CD14-positive monocyte (primary cell): ENCODE results near the gene SLC25A46. TPM values are rescaled to one million over a fixed set of nuclear protein-coding genes. Genes with fewer than 3 reads are reported as not detected.

Experiments used
- DNase-seq, 3 donors: peaks; one replicate each; pipeline ENCODE4 v3.0.0-alpha.2; 2011 to 2022
- H2AFZ ChIP-seq: 2 replicates; pipeline ENCODE4 v1.6.0; 2012; ENCODE audit warnings: mild to moderate bottlenecking, low read depth, low read length, inconsistent platforms; ENCODE audit not compliant: insufficient read depth, poor library complexity, severe bottlenecking
- H3K27ac ChIP-seq, 2 donors: 1 replicate in 1 of 2; 2 replicates in 1 of 2; pipeline ENCODE4 v1.5.1; 2012 to 2013; ENCODE audit warnings: low read length in 2 of 2, control low read depth in 1 of 2, inconsistent platforms in 1 of 2, low read depth in 1 of 2, mild to moderate bottlenecking in 1 of 2
- H3K27me3 ChIP-seq, 2 donors: one replicate each; pipeline versions ENCODE4 v1.6.0 to v1.6.1; 2011 to 2013; ENCODE audit warnings: low read length in 2 of 2; ENCODE audit not compliant: control insufficient read depth in 2 of 2, insufficient read depth in 2 of 2
- H3K36me3 ChIP-seq, 2 donors: replicated peaks in 1 of 2; 1 replicate in 1 of 2; 2 replicates in 1 of 2; pipeline versions ENCODE4 v1.5.1 to v1.6.1; 2012 to 2013; ENCODE audit warnings: low read length in 2 of 2, control low read depth in 1 of 2, inconsistent platforms in 1 of 2, mild to moderate bottlenecking in 1 of 2; ENCODE audit not compliant: insufficient read depth in 2 of 2, control insufficient read depth in 1 of 2
- H3K4me1 ChIP-seq, 2 donors: 1 replicate in 1 of 2; 2 replicates in 1 of 2; pipeline versions ENCODE4 v1.5.1 to v1.6.1; 2012 to 2013; ENCODE audit warnings: low read length in 2 of 2, control low read depth in 1 of 2, inconsistent platforms in 1 of 2, mild to moderate bottlenecking in 1 of 2, moderate library complexity in 1 of 2; ENCODE audit not compliant: insufficient read depth in 2 of 2, control insufficient read depth in 1 of 2
- H3K4me2 ChIP-seq: replicated peaks from 2 replicates; pipeline ENCODE3; 2012; ENCODE audit warnings: low read length, moderate library complexity, mild to moderate bottlenecking; ENCODE audit not compliant: poor library complexity, severe bottlenecking; ENCODE audit errors: extremely low read depth
- H3K4me3 ChIP-seq, 3 experiments: fragments of 200-600 bp in 1 of 3; sonication (generic) in 1 of 3; replicated peaks in 1 of 3; 1 replicate in 2 of 3; 2 replicates in 1 of 3; pipeline ENCODE4 v1.5.1; 2011 to 2013; ENCODE audit warnings: low read length in 3 of 3, mild to moderate bottlenecking in 3 of 3, control low read depth in 2 of 3, low read depth in 2 of 3, inconsistent platforms in 1 of 3, moderate library complexity in 1 of 3
- H3K79me2 ChIP-seq: 2 replicates; pipeline ENCODE4 v1.6.0; 2012; ENCODE audit warnings: mild to moderate bottlenecking, control low read depth, inconsistent platforms, low read length, moderate library complexity; ENCODE audit not compliant: insufficient read depth
- H3K9ac ChIP-seq: 2 replicates; pipeline ENCODE4 v1.6.0; 2017; ENCODE audit warnings: low read length, mild to moderate bottlenecking; ENCODE audit not compliant: insufficient read depth, poor library complexity, severe bottlenecking
- H3K9me3 ChIP-seq, 2 donors: replicated peaks in 1 of 2; 1 replicate in 1 of 2; 2 replicates in 1 of 2; pipeline versions ENCODE4 v1.5.1 to v1.6.1; 2012 to 2013; ENCODE audit warnings: low read length in 2 of 2, control low read depth in 1 of 2; ENCODE audit not compliant: control insufficient read depth in 1 of 2, insufficient read depth in 1 of 2
- H4K20me1 ChIP-seq: 2 replicates; pipeline ENCODE4 v1.6.0; 2012; ENCODE audit warnings: mild to moderate bottlenecking, low read length, control low read depth, moderate library complexity; ENCODE audit not compliant: insufficient read depth
- H3K27ac Mint-ChIP-seq, 7 donors: one replicate each; pipeline ENCODE4 v1.8.0; 2020; ENCODE audit warnings: mild to moderate bottlenecking in 7 of 7, mixed read lengths in 7 of 7, moderate library complexity in 6 of 7, inconsistent platforms in 2 of 7
- H3K27me3 Mint-ChIP-seq, 3 donors: one replicate each; pipeline ENCODE4 v1.8.0; 2021 to 2022; ENCODE audit warnings: low read depth in 3 of 3, mild to moderate bottlenecking in 3 of 3, mixed read lengths in 3 of 3, moderate library complexity in 3 of 3, inconsistent platforms in 1 of 3
- H3K36me3 Mint-ChIP-seq, 2 donors: one replicate each; pipeline ENCODE4 v1.8.0; 2020; ENCODE audit warnings: mixed read lengths in 2 of 2, inconsistent platforms in 1 of 2, mild to moderate bottlenecking in 1 of 2
- H3K4me1 Mint-ChIP-seq: one replicate; pipeline ENCODE4 v1.8.0; 2020; ENCODE audit warnings: mild to moderate bottlenecking, mixed read lengths
- H3K4me3 Mint-ChIP-seq, 2 donors: one replicate each; pipeline ENCODE4 v1.8.0; 2020; ENCODE audit warnings: mild to moderate bottlenecking in 2 of 2, mixed read lengths in 2 of 2, moderate library complexity in 1 of 2
- H3K9me3 Mint-ChIP-seq, 7 donors: one replicate each; pipeline ENCODE4 v1.8.0; 2020 to 2022; ENCODE audit warnings: mixed read lengths in 7 of 7, mild to moderate bottlenecking in 6 of 7, moderate library complexity in 6 of 7, inconsistent platforms in 2 of 7
- WGBS: methylation state at CpG from one replicate; pipeline ENCODE4 v1.1.5; 2013; ENCODE audit warnings: missing lambda C conversion rate; ENCODE audit not compliant: insufficient coverage; 5-methylcytosine and 5-hydroxymethylcytosine counted together
- intact Hi-C, 2 donors: fragments of 100-400 bp; cut with micrococcal nuclease; formaldehyde crosslinking; loops; one replicate each; pipeline versions ENCODE4 v1.15.0 to v1.15.1; 2023
- polyA plus RNA-seq, 3 donors: library from polyadenylated mRNA; depleted of rRNA in 1 of 3; unstranded in 2 of 3; stranded (reverse) in 1 of 3; fragments of 300-500 nt in 2 of 3; fragments of >200 nt in 1 of 3; fragmentation: Illumina TruSeq in 2 of 3; gene quantifications; 1 replicate in 2 of 3; 2 replicates in 1 of 3; pipeline ENCODE4 v1.2.3, GENCODE V29; 2012 to 2021
- TF ChIP-seq, protein P1 (sequence below): fragments of 200-600 bp; IDR thresholded peaks from one replicate; pipeline ENCODE4 v1.8.0; 2022; ENCODE audit warnings: antibody characterized with exemption, mild to moderate bottlenecking

SLC25A46 gene
- polyA plus RNA-seq, 3 donors: 20.1 to 32.2 (median 29.7) TPM

DNA sequence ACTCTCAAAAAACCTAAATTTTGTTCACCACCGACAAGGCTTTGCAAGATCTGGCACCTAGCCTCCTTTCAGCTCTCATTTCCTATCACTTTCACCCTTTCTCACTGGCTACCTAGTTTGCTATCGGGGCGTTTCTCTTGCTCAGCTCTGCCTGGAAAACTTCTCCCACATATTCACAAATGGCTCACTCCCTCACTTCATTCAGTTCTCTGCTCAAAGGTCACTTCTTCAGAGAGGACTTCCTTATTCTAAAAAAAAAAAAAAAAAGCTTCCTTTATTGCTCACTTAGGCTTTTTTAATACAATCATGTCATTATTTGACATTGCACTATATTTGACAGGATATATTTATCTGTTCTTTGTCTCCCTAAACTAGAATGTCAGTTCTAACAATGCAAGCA is 2.1 kb upstream of the SLC25A46 start:
- H3K4me3 Mint-ChIP-seq: peak overlapping the region in 1 of 2 donors; percentile 51
- Histone ChIP-seq H3K27me3 (peaks cover 0 to 2% of the 10 kb centered on the region in 2 donors), H3K27ac (no peak overlapping the region), H3K9ac (no peak overlapping the region), H3K79me2 (peaks cover 26% of the 10 kb centered on the region), H3K4me1 (peaks cover 14 to 17% of the 10 kb centered on the region in 2 donors), H3K9me3 (no peaks in the 10 kb centered on the region), H4K20me1 (no peaks in the 10 kb centered on the region), H3K4me2 (no peak overlapping the region), H3K36me3 (no peaks in the 10 kb centered on the region), H3K4me3 (no peak overlapping the region), H2AFZ (no peak overlapping the region)
- intact Hi-C loops: loop anchor here in 1 of 2 donors (10.0 kb wide), 1 partner anchor 358 kb away; the partner anchor contains the start of gene WDR36
- TF ChIP-seq, protein P1, sequence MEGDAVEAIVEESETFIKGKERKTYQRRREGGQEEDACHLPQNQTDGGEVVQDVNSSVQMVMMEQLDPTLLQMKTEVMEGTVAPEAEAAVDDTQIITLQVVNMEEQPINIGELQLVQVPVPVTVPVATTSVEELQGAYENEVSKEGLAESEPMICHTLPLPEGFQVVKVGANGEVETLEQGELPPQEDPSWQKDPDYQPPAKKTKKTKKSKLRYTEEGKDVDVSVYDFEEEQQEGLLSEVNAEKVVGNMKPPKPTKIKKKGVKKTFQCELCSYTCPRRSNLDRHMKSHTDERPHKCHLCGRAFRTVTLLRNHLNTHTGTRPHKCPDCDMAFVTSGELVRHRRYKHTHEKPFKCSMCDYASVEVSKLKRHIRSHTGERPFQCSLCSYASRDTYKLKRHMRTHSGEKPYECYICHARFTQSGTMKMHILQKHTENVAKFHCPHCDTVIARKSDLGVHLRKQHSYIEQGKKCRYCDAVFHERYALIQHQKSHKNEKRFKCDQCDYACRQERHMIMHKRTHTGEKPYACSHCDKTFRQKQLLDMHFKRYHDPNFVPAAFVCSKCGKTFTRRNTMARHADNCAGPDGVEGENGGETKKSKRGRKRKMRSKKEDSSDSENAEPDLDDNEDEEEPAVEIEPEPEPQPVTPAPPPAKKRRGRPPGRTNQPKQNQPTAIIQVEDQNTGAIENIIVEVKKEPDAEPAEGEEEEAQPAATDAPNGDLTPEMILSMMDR: no peak
- H3K36me3 Mint-ChIP-seq: peaks cover 0 to 3% of the 10 kb centered on the region in 2 donors
- peak in 2 of 3 donors; percentile 1 to 5 for DNase-seq
- H3K4me1 Mint-ChIP-seq: peaks cover 28% of the 10 kb centered on the region
- H3K27me3 Mint-ChIP-seq: peaks cover 4 to 10% (median 8%) of the 10 kb centered on the region in 3 donors
- peak overlapping the region in 2 of 7 donors; percentile 4 to 31 for H3K27ac Mint-ChIP-seq
- H3K9me3 Mint-ChIP-seq: peaks cover 0 to 4% (median 0%) of the 10 kb centered on the region in 7 donors
- 93% methylated on average over 2 of the region's 3 CpGs for WGBS

GRCh38 chr5:110738503-110738811 is 350 bp upstream of the SLC25A46 start:
- H3K27me3 Mint-ChIP-seq: peaks cover 4 to 10% (median 8%) of the 10 kb centered on the region in 3 donors
- DNase-seq: no peak
- Histone ChIP-seq H3K9me3 (no peaks in the 10 kb centered on the region), H4K20me1 (no peaks in the 10 kb centered on the region), H3K4me3 (peak overlapping the region; percentile 72 to 89 (median 76)), H3K79me2 (peaks cover 26% of the 10 kb centered on the region), H3K27me3 (peaks cover 0 to 2% of the 10 kb centered on the region in 2 donors), H3K4me1 (peaks cover 14 to 17% of the 10 kb centered on the region in 2 donors), H3K27ac (peak overlapping the region; percentile 14 to 94), H3K9ac (peak overlapping the region; percentile 93), H3K36me3 (no peaks in the 10 kb centered on the region), H3K4me2 (peak overlapping the region; percentile 88), H2AFZ (peak overlapping the region; percentile 99)
- intact Hi-C loops: loop anchor here in 1 of 2 donors (10.0 kb wide), 1 partner anchor 356 kb away; the partner anchor contains the start of gene WDR36
- H3K9me3 Mint-ChIP-seq: peaks cover 0 to 4% (median 0%) of the 10 kb centered on the region in 7 donors
- H3K36me3 Mint-ChIP-seq: peaks cover 1 to 3% of the 10 kb centered on the region in 2 donors
- TF ChIP-seq, protein P1: no peak
- peak overlapping the region; percentile 87 to 97 (median 93) for H3K27ac Mint-ChIP-seq
- peaks cover 28% of the 10 kb centered on the region for H3K4me1 Mint-ChIP-seq
- peak overlapping the region; percentile 97 to 98 for H3K4me3 Mint-ChIP-seq
- 0% methylated on average over 8 of the region's 14 CpGs for WGBS
